GM21619 (cell line): Measurements from ENCODE around the gene ZNF337.
"Not testable (repeated sequence)": the region's sequence is repeated elsewhere in the genome, so short reads cannot be mapped to it uniquely, and the experiment has no call there.

ENCODE experiments used
- ATAC-seq: cut with Tn5 transposase; IDR thresholded peaks from one replicate; pipeline ENCODE4 v1.9.1; 2021; ENCODE audit not compliant: unreplicated experiment

ZNF337 gene

DNA sequence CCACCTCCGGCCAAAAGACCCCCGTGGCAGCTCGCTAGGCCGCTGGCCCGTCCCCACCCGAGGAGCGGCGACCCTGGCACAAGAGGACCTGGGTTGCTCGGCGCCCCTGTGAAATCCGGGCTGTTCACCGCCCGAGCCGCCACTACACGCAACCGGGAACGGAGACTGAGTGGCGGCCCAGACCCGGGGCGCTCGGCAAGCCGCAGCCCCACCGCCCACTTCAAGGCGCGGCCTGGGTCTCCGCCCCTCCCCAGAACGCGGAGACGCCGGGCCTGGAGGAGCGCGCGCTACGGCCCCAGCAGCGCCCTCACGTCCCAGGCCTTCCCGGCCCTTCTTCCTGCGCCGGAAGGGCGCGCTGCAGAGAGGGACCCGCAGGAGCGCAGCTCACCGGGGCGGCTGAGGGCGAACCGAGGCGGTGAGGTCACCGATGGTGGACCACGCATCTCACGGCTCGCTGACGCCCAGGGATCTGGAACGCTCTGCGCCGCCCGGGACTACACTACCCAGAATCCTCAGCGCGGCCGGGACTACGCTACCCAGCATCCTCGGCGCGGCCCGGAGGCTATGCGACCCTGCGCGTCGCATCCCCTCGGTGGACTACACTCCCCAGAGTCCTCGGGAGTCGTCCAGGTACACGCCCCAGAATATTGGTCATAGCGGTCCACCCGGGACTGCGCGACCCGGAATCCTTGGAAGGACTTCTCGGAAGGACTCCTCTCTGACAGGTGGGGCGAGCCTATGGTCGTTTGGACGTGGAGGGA lies at the start of gene ZNF337:
TSS of gene ZNF337 (minus strand) at position 483 of the 761 bp plus-strand sequence. CDS start 10,436 bp downstream, outside the sequence.
- peak; percentile 93 for ATAC-seq

DNA sequence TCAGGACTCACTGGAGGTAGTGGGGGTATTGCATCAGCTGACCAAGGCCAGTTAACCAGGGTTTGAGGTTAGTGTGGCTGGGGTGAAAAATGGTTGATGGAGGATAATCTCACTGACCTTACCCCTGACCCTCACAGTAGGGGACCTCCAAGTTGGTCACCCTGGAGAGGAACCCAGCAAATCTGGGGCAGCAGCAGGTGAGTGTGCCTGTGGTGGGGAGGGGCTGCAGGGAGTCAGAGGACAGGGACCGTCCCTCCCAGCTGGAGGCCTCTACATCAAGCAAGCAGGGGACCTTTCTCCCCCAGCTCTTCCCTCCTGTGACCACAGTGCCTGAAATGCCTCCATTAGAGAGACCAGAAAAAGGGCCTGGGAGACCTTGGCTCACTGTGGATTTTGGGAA lies 49.1 kb upstream of the ZNF337 start:
- ATAC-seq = no peak

DNA sequence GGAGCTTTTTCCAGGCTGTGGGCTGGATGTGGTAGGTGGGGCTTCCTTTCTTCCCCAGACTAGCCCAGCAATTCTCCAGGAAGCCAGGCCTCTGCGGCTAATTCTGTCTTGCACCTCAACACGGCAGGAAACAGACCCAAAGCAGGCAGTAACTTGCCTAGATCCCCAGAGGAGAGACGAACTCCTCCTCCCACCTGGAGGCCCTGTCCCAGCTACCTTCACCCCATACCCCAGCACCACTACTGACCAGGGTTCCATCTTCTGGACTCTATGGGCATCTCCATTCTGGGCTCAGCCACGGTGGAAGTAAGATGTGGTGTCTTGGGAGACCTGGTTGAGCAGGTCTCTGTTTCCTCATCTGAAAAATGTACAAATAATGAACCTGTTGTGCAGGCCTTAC lies 48.4 kb upstream of the ZNF337 start:
- ATAC-seq = no peak

DNA sequence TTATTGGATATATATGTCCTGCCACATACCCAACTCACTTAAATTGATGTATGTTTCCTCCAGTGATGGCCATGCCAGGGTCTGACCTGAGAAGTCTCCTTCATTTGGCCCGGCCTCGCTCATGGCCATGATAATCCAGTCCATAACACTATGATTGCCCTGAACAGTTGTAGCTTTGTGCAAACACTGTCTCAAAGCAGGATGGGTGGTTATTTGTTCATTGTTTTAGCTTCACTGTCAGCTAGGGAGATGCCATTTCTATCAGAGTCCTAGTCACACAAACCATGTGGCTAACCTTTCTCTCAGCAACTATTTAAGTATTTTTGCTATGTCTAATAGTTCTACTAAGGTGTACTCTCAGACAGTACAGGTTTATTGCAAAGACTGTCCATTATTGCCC lies 47.6 kb upstream of the ZNF337 start:
- ATAC-seq = no peak

DNA sequence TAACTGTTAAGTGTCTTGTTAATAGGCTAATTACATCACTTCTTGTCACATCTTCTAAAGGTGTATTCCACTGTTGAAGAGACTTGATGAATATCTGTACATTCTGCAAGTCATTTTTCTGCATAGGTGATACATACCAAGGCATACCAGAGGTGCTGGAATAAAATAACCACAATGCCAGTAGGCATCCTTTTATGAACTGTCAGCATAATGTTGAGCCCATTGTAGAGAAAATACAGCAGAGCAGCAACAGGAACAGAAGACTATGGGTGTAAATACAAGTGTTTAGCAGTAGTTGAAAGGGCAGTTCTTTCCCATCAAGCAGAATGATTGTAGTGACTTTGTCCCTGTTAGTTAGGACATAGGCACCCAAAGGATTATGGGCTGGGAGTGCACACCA lies 44.4 kb upstream of the ZNF337 start:
- ATAC-seq = no peak

DNA sequence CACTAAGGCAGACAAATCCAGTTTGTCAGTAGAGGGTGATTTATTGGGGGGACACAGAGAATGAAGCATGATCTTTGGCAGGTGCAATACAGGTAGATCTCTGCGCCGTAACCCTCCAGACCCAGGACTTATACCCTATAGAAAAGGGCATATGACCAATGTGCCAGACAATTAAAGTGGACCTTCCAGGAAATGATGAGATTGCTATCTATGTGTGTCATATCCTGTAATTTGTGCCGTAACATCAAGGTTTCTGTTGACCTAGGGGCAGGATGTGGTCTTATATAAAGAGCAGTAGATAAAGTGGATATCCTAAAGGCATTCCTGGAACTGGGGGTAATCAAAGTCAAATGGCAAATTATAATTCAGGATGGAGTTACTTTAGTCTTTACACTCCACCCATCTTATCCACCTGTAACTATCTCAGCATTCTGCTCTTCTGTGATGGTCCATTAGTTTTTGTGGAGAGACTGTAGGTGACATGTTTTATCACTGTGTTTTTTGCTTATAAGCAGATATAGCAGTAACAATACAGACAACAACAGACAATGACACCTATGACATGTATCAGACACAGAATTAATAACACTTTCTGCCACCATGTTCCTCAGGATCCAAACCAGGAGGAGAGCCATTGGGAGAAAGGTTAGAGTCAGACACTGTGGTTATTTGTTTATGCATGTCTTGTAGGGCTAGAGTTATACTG lies 43.1 kb upstream of the ZNF337 start:
- ATAC-seq = no peak

DNA sequence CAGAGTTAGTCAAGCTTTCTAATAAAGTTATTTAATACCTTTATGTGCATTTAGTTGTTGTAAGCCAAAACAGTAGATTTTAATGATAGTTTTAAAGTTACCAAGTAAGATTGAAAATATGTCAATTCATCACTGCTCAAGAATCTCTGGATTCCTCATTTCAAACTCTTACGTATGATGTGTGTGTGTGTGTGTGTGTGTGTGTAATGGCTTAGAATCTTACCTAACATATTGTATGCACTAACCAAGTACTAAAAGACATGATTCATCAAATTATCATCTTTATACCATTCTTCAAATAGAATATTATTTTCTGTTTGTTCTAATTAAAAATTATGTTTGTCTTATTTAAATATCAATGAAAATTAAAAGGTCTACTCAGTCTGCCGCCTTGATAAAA lies 41.5 kb upstream of the ZNF337 start:
- no peak for ATAC-seq

DNA sequence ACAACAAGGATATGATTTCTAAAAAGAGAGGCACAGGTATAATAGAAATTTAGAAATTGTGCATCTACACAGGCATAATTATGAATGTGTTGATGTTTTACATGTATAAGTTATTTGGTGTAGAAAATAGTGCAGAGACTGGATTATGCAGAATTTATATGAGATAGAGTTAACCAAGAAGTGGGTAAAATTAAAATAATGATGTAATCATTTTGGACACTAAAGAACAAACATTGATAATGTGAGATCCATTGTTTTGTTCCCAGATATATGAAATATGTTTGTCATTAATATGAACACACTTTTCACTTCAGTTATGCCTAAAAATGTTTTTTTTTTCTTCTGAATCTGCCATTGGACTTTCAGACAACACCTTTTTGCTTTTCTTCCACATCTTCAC lies 37.2 kb upstream of the ZNF337 start:
- ATAC-seq = no peak

DNA sequence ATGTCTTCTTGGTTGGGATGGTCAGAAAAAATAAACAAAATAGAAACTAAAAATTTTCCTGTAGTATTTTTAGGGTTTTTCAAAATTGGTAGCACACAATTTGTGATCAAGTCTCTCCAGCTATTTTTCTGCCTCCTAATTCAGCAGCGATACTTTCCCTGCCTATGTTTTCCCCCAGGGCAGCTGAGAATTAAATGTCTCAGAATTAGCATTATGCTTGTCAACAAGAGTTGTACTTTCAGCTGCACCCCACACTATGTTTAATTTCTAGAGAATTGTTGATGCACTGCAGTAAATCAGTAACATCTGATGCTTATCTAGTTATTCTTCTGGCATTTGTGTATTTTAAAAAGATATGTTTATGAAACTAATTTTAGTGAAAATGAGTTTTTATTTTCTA lies 34.2 kb upstream of the ZNF337 start:
- no peak for ATAC-seq

DNA sequence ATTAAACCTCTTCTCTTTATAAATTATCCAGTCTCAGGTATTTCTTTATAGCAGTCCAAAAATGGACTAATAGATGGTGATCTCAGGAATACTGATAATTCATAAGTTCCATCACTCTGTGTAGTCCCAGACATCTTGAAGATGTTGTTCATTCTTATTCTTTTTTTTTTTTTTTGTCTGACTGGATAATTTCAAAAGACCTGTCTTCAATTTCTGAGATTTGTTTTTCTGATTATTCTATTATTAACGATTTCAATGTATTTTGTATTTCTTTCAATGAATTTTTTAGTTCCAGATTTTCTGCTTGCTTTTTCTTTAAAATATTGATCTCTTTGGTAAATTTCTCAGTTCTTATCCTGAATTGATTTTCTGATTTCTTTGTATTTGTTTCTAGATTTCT lies 29.7 kb upstream of the ZNF337 start:
- no peak for ATAC-seq

DNA sequence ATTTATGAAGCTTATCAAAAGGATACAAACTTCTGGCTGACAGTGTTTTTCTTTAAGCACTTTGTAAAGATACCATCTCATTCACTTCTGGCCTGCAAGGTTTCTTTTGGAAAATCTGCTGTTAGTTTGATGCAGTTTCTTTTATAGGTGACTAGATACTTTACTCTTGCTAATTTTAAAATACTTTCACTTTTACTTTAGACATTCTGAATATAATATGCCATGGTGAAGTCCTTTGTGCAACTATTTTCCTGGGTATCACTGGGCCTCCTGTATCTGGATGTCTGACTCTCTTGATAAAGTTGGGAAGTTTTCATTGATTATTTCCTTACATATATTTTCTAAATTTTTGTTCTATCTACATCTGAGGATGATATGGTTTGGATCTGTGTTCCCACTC lies 29.0 kb upstream of the ZNF337 start:
- ATAC-seq = no peak

DNA sequence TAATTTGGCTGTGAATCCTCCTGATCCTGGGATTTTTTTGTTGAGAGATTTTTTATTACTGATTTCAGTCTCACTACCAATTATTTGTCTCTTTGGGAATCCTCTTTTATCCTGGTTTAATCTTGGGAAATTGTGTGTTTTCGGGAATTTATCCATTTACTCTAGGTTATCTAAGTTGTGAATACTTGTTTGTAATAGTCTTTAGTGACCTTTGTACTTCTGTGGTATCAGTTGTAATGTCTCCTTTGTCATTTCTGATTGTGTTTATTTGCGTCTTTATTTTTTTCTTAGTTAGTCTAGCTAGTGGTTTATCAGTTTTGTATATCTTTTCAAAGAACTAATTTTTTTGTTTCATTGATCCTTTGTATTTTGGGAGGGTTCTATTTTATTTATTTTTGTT lies 27.3 kb upstream of the ZNF337 start:
- ATAC-seq = no peak

DNA sequence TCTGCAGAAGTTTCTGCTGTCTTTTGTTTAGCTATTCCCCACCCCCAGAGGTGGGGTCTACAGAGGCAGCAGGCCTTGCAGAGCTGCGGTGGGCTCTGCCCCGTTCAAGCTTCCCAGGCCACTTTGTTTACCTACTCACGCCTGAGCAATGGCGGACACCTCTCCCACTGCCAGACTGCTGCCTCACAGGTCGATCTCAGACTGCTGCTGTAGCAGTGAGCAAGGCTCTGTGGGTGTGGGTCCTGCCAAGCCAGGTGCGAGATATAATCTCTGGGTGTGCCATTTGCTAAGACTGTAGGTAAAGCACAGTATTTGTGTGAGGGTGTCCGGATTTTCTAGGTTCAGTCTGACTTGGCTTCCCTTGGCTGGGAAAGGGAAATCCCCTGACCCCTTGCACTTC lies 23.6 kb upstream of the ZNF337 start:
- no peak for ATAC-seq

DNA sequence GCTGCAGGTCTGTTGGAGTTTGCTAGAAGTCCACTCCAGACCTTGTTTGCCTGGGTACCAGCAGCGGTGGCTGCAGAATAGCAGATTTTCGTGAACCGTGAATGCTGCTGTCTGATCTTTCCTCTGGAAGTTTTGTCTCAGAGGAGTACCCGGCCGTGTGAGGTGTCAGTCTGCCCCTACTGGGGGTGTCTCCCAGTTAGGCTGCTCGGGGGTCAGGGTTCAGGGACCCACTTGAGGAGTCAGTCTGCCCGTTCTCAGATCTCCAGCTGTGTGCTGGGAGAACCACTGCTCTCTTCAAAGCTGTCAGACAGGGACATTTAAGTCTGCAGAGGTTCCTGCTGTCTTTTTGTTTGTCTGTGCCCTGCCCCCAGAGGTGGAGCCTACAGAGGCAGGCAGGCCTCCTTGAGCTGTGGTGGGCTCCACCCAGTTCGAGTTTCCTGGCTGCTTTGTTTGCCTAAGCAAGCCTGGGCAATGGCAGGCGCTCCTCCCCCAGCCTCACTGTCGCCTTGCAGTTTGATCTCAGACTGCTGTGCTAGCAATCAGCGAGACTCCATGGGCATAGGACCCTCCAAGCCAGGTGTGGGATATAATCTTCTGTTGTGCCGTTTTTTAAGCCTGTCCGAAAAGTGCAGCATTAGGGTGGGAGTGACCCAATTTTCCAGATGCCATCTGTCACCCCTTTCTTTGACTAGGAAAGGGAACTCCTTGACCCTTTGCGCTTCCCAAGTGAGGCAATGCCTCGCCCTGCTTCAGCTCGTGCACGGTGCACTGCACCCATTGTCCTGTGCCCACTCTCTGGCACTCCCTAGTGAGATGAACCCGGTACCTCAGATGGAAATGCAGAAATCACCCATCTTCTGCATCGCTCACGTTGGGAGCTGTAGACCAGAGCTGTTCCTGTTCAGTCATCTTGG lies 22.5 kb upstream of the ZNF337 start:
- not testable (repeated sequence) for ATAC-seq

DNA sequence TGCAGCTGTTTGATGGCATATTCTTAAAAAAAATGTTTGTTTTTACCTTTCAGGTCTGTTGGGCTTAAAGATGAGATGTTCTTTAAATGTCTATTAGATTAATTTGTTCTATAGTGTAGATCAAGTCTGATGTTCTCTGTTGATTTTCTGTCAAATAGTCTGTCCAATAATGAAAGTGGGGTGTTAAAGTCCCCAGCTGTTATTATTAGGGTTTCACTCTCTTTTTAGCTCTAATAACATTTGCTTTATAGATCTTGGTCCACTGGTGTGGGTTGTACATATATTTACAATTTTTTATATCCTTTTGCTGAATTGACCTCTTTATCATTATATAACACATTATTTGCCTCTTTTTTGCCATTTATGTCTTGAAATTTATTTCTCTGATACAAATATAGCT lies 11.0 kb upstream of the ZNF337 start:
- no peak for ATAC-seq

DNA sequence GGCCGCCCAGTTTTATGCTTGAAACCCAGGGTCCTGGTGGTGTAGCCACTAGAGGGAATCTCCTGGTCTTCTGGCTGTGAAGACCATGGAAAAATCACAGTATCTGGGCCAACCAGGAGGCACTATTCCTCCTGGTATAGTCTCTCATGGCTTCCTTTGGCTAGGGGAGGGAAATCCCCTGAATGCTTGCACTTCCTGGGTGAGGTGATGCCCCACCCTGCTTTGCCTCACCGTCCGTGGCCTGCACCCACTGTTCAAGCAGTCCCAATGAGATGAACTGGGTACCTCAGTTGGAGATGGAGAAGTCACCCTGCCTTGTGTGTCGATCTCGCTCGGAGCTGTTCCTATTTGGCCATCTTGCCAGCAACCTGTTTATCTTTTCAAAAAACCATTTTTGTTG lies 10.1 kb upstream of the ZNF337 start:
- peak; percentile 50 for ATAC-seq

DNA sequence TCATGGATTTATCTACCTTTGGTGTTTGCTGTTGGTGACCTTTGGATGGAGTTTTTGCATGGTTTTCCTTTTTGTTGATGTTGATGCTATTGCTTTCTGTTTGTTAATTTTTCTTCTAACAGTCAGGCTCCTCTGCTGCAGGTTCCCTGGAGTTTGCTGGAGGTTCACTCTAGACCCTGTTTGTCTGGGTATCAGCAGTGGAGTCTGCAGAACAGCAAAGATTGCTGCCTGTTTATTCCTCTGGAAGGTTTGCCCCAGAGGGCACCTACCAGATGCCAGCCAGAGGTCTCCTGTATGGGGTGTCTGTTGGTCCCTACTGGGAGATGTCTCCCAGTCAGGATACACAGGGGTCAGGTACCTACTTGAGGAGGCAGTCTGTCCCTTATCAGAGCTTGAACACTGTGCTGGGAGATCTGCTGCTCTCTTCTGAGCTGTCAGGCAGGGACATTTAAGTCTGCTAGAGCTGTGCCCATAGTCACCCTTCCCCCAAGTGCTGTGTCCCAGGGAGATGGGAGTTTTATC lies 9.2 kb upstream of the ZNF337 start:
- no peak for ATAC-seq

DNA sequence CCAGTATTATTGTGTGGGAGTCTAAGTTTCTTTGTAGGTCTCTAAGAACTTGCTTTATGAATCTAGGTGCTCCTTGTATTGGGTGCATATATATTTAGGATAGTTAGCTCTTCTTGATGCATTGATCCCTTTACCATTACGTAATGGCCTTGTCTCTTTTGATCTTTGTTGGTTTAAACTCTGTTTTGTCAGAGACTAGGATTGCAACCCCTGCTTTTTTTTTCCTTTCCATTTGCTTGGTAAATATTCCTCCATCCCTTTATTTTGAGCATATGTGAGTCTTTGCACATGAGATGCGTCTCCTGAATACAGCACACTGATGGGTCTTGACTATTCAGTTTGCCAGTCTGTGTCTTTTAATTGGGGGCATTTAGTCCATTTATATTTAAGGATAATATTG lies 7.7 kb upstream of the ZNF337 start:
- not testable (repeated sequence) for ATAC-seq

DNA sequence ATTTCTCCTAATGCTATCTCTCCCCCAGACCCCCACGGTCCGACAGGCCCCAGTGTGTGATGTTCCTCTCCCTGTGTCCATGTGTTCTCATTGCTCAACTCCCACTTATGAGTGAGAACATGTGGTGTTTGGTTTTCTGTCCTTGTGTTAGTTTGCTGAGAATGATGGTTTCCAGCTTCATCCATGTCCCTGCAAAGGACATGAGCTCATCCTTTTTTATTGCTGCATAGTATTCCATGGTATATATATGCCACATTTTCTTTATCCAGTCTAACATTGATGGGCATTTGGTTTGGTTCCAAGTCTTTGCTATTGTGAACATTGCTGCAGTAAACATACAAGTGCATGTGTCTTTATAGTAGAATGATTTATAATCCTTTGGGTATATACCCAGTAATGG lies 4.2 kb upstream of the ZNF337 start:
- ATAC-seq = not testable (repeated sequence)

DNA sequence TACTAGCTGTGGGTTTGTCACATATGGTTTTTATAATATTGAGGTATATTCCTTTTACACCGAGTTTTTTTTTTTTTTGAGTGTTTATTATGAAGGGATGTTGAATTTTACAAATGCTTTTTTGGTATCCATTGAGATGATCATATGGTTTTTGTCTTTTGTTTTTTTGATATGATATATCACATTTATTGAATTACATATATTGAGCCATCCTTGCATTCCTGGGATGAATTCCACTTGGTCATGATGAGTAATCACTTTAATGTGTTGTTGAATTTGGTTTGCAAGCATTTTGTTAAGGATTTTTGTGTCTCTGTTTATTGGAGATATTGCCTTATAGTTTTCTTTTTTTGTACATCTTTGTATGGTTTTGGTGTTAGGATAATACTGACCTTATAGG lies 3.3 kb upstream of the ZNF337 start:
- ATAC-seq = no peak

DNA sequence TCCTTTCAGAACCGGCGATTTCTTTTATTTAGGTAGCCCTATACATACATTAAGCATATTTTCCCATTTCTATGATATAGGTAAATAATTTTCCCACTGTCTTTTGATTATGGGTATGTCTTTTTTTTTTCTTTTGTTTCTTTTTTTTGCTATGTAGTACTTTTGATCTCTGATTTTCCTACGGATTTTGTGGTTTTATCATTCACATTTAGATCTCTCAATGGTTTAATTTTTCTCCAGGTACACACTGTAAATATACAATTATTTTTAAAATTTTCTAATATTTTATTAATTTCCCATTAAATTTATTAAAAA lies 436 bp upstream of the ZNF337 start:
- no peak for ATAC-seq
